ENCODE data around the gene SLC4A9.
A peak's percentile ranks its signal among the peaks of the same experiment; 100 is the strongest.

SLC4A9 gene

GRCh38 chr5:140372971-140373487, 13.0 kb downstream of the SLC4A9 start:
- TF ChIP-seq ARNTL (CRISPR knock-in tag; IDR thresholded peaks at IDR 0.05; ENCODE audit: borderline replicate concordance, low read depth), result no peak
- no peak for TF ChIP-seq CREB5 (CRISPR knock-in tag; IDR thresholded peaks at IDR 0.05; ENCODE audit: low read depth)
- TF ChIP-seq ESRRG (CRISPR knock-in tag; IDR thresholded peaks at IDR 0.05), result no peak
- TF ChIP-seq ZFP3 (CRISPR knock-in tag; IDR thresholded peaks at IDR 0.05), result no peak
- no peak for TF ChIP-seq CSRNP3 (CRISPR knock-in tag; IDR thresholded peaks at IDR 0.05)
- no peak for TF ChIP-seq ZNF8 (CRISPR knock-in tag; IDR thresholded peaks at IDR 0.05)
- no peak for TF ChIP-seq POU6F1 (CRISPR knock-in tag; IDR thresholded peaks at IDR 0.05; ENCODE audit: borderline replicate concordance, low read depth)
- ATAC-seq, result peak; percentile 96

- no peak for ATAC-seq
- no peak for TF ChIP-seq SNAI2 (CRISPR knock-in tag; IDR thresholded peaks at IDR 0.05)
- TF ChIP-seq GLIS3 (CRISPR knock-in tag; IDR thresholded peaks at IDR 0.05), result no peak
- TF ChIP-seq CSDC2 (CRISPR knock-in tag; IDR thresholded peaks at IDR 0.05), result no peak
- no peak for TF ChIP-seq TOX (CRISPR knock-in tag; IDR thresholded peaks at IDR 0.05; ENCODE audit: borderline replicate concordance)
- TF ChIP-seq CSRNP3 (CRISPR knock-in tag; IDR thresholded peaks at IDR 0.05), result no peak
- TF ChIP-seq TCF4 (CRISPR knock-in tag; IDR thresholded peaks at IDR 0.05; ENCODE audit: borderline replicate concordance), result no peak
- TF ChIP-seq BACH2 (CRISPR knock-in tag; IDR thresholded peaks at IDR 0.05; ENCODE audit: borderline replicate concordance), result no peak
- no peak for TF ChIP-seq ZNF8 (CRISPR knock-in tag; IDR thresholded peaks at IDR 0.05)
- no peak for TF ChIP-seq RARB (CRISPR knock-in tag; IDR thresholded peaks at IDR 0.05)
- TF ChIP-seq OSR1 (CRISPR knock-in tag; IDR thresholded peaks at IDR 0.05), result no peak
- no peak for TF ChIP-seq ARNTL (CRISPR knock-in tag; IDR thresholded peaks at IDR 0.05; ENCODE audit: borderline replicate concordance, low read depth)
- TF ChIP-seq ZFP30 (CRISPR knock-in tag; IDR thresholded peaks at IDR 0.05), result no peak
- TF ChIP-seq PPARA (CRISPR knock-in tag; IDR thresholded peaks at IDR 0.05; ENCODE audit: borderline replicate concordance), result no peak
These were observed 21.4 kb downstream of the SLC4A9 start for GRCh38 chr5:140381351-140381750.

GRCh38 chr5:140381972-140382371, 22.0 kb downstream of the SLC4A9 start:
- ATAC-seq, result no peak
- TF ChIP-seq CSRNP3 (CRISPR knock-in tag; IDR thresholded peaks at IDR 0.05), result no peak
- no peak for TF ChIP-seq PATZ1 (CRISPR knock-in tag; IDR thresholded peaks at IDR 0.05; ENCODE audit: borderline replicate concordance)
- no peak for TF ChIP-seq RARB (CRISPR knock-in tag; IDR thresholded peaks at IDR 0.05)
- no peak for TF ChIP-seq TSHZ2 (CRISPR knock-in tag; IDR thresholded peaks at IDR 0.05)
- TF ChIP-seq ISL1 (CRISPR knock-in tag; IDR thresholded peaks at IDR 0.05), result no peak
- no peak for TF ChIP-seq TCF4 (CRISPR knock-in tag; IDR thresholded peaks at IDR 0.05; ENCODE audit: borderline replicate concordance)
- no peak for TF ChIP-seq ZNF70 (CRISPR knock-in tag; IDR thresholded peaks at IDR 0.05)
- TF ChIP-seq SNAI2 (CRISPR knock-in tag; IDR thresholded peaks at IDR 0.05), result no peak
- TF ChIP-seq BACH2 (CRISPR knock-in tag; IDR thresholded peaks at IDR 0.05; ENCODE audit: borderline replicate concordance), result no peak
- TF ChIP-seq PPARA (CRISPR knock-in tag; IDR thresholded peaks at IDR 0.05; ENCODE audit: borderline replicate concordance), result no peak
- no peak for TF ChIP-seq CREB5 (CRISPR knock-in tag; IDR thresholded peaks at IDR 0.05; ENCODE audit: low read depth)
- no peak for TF ChIP-seq TOX (CRISPR knock-in tag; IDR thresholded peaks at IDR 0.05; ENCODE audit: borderline replicate concordance)
